HepG2 (cell line): Measurements from ENCODE around the gene POLRMT. TPM values are rescaled to one million over a fixed set of nuclear protein-coding genes. Genes with fewer than 3 reads are reported as not detected.

ENCODE experiments used
- EEA1 ChIP-seq: sonication (generic); formaldehyde crosslinking; IDR thresholded peaks from 2 replicates; pipeline ENCODE4 v1.5.1; 2020; ENCODE audit warnings: mild to moderate bottlenecking, missing genetic modification reagents, borderline replicate concordance
- NR1H2 ChIP-seq: sonication (generic); formaldehyde crosslinking; IDR thresholded peaks from 2 replicates; pipeline ENCODE4 v1.8.1; 2022; ENCODE audit warnings: low read depth, missing genetic modification reagents, borderline replicate concordance
- RELA ChIP-seq: sonication (generic); formaldehyde crosslinking; IDR thresholded peaks from 2 replicates; pipeline ENCODE4 v1.4.0; 2020; ENCODE audit warnings: missing genetic modification reagents
- TAF1 ChIP-seq: sonication (generic); formaldehyde crosslinking; IDR thresholded peaks from 2 replicates; pipeline ENCODE4 v1.4.0; 2020; ENCODE audit warnings: missing genetic modification reagents
- ZBTB7A ChIP-seq: sonication (generic); formaldehyde crosslinking; IDR thresholded peaks from 2 replicates; pipeline ENCODE4 v1.8.0; 2022; ENCODE audit warnings: mild to moderate bottlenecking, missing genetic modification reagents
- ZFP82 ChIP-seq: sonication (generic); formaldehyde crosslinking; IDR thresholded peaks from 2 replicates; pipeline ENCODE4 v1.5.1; 2020; ENCODE audit warnings: mild to moderate bottlenecking, missing genetic modification reagents, borderline replicate concordance
- ZNF546 ChIP-seq: sonication (generic); formaldehyde crosslinking; conservative IDR thresholded peaks from 2 replicates; pipeline ENCODE4 v1.8.1; 2023; ENCODE audit warnings: mild to moderate bottlenecking, missing genetic modification reagents
- ZNF564 ChIP-seq: sonication (generic); formaldehyde crosslinking; IDR thresholded peaks from 2 replicates; pipeline ENCODE4 v1.8.1; 2023; ENCODE audit warnings: mild to moderate bottlenecking, missing genetic modification reagents
- ZNF598 ChIP-seq: sonication (generic); formaldehyde crosslinking; IDR thresholded peaks from 2 replicates; pipeline ENCODE4 v1.5.1; 2020; ENCODE audit warnings: mild to moderate bottlenecking, missing genetic modification reagents, borderline replicate concordance
- ZNF782 ChIP-seq: sonication (generic); formaldehyde crosslinking; IDR thresholded peaks from 2 replicates; pipeline ENCODE4 v1.4.0; 2020; ENCODE audit warnings: missing genetic modification reagents, mild to moderate bottlenecking, borderline replicate concordance
- polyA plus RNA-seq, 8 experiments: library from polyadenylated mRNA; depleted of rRNA in 3 of 8; stranded (reverse) in 7 of 8; unstranded in 1 of 8; fragments of >200 nt; fragmentation: Illumina TruSeq in 4 of 8; extraction: Trizol in 4 of 8; gene quantifications; 2 replicates each; pipeline versions ENCODE4 v1.2.1 to v1.2.3, GENCODE V29; 2011 to 2016; ENCODE audit warnings: low read depth in 4 of 8, missing spikeins in 1 of 8, mixed read lengths in 1 of 8; ENCODE audit not compliant: insufficient read depth in 1 of 8
- total RNA-seq, 5 experiments: library from RNA; depleted of rRNA; stranded (reverse); fragments of >200 nt; fragmentation: Illumina TruSeq; extraction: Trizol; gene quantifications; 2 replicates each; pipeline ENCODE4 v1.2.3, GENCODE V29; 2016; ENCODE audit warnings: low read depth in 1 of 5
- TF ChIP-seq, protein P1 (sequence below): sonication (generic); formaldehyde crosslinking; IDR thresholded peaks from 2 replicates; pipeline ENCODE4 v1.4.0; 2020; ENCODE audit warnings: missing genetic modification reagents, borderline replicate concordance
- TF ChIP-seq, protein P2 (sequence below): IDR thresholded peaks from 2 replicates; pipeline ENCODE4 v1.6.1; 2016; ENCODE audit warnings: low read depth, missing genetic modification reagents, missing compliant biosample characterization
- TF ChIP-seq, protein P3 (sequence below): sonication (generic); formaldehyde crosslinking; IDR thresholded peaks from 2 replicates; pipeline ENCODE4 v1.4.0; 2020; ENCODE audit warnings: mild to moderate bottlenecking, missing genetic modification reagents, borderline replicate concordance
- TF ChIP-seq, protein P4 (sequence below): sonication (generic); formaldehyde crosslinking; IDR thresholded peaks from 2 replicates; pipeline ENCODE4 v1.4.0; 2020; ENCODE audit warnings: missing genetic modification reagents

Gene POLRMT
- total and polyA plus RNA-seq, 2 of the 13 experiments (the other 11 are each of a cell fraction or from before 2014, with no cell fraction given), result 78.0 to 101 TPM

DNA sequence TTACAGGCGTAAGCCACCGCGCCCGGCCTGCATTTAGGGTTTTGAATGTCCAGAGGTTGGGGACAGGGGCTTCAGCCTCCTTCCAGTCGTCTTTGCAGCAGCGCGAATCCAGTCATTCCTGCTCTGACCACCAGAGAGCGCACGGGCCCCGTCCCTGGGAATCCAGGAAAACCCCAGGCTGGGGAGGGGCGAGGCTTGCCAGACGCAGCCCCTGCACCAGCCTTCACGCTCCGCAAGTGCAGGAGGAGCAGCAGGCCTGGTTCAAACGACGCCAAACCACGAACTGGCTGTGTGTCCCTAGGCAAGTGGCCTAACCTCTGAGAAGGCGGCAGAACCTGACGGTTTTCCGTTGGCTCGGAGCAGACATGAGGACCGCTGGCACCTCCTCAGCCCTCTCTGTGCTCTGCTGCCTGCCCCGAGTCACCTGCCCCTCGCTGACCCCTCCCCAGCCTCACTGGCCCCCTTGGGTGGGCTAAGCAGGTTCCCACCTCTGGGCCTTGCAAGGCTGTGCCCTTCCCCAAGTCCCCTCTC is 31.6 kb upstream of the POLRMT start (continued):
- TF ChIP-seq, protein P1, sequence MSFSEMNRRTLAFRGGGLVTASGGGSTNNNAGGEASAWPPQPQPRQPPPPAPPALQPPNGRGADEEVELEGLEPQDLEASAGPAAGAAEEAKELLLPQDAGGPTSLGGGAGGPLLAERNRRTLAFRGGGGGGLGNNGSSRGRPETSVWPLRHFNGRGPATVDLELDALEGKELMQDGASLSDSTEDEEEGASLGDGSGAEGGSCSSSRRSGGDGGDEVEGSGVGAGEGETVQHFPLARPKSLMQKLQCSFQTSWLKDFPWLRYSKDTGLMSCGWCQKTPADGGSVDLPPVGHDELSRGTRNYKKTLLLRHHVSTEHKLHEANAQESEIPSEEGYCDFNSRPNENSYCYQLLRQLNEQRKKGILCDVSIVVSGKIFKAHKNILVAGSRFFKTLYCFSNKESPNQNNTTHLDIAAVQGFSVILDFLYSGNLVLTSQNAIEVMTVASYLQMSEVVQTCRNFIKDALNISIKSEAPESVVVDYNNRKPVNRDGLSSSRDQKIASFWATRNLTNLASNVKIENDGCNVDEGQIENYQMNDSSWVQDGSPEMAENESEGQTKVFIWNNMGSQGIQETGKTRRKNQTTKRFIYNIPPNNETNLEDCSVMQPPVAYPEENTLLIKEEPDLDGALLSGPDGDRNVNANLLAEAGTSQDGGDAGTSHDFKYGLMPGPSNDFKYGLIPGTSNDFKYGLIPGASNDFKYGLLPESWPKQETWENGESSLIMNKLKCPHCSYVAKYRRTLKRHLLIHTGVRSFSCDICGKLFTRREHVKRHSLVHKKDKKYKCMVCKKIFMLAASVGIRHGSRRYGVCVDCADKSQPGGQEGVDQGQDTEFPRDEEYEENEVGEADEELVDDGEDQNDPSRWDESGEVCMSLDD, result no peak
- TF ChIP-seq ZBTB7A (CRISPR knock-in tag) (peak; percentile 97), ZFP82 (CRISPR knock-in tag) (no peak), ZNF564 (CRISPR knock-in tag) (no peak), EEA1 (no peak; the same call in 1 of the 2 replicates), TAF1 (CRISPR knock-in tag) (no peak), NR1H2 (CRISPR knock-in tag) (no peak), ZNF782 (CRISPR knock-in tag) (no peak), ZNF546 (no peak), RELA (CRISPR knock-in tag) (peak; percentile 92; the same call in 1 of the 2 replicates), ZNF598 (CRISPR knock-in tag) (no peak)
- TF ChIP-seq, protein P2, sequence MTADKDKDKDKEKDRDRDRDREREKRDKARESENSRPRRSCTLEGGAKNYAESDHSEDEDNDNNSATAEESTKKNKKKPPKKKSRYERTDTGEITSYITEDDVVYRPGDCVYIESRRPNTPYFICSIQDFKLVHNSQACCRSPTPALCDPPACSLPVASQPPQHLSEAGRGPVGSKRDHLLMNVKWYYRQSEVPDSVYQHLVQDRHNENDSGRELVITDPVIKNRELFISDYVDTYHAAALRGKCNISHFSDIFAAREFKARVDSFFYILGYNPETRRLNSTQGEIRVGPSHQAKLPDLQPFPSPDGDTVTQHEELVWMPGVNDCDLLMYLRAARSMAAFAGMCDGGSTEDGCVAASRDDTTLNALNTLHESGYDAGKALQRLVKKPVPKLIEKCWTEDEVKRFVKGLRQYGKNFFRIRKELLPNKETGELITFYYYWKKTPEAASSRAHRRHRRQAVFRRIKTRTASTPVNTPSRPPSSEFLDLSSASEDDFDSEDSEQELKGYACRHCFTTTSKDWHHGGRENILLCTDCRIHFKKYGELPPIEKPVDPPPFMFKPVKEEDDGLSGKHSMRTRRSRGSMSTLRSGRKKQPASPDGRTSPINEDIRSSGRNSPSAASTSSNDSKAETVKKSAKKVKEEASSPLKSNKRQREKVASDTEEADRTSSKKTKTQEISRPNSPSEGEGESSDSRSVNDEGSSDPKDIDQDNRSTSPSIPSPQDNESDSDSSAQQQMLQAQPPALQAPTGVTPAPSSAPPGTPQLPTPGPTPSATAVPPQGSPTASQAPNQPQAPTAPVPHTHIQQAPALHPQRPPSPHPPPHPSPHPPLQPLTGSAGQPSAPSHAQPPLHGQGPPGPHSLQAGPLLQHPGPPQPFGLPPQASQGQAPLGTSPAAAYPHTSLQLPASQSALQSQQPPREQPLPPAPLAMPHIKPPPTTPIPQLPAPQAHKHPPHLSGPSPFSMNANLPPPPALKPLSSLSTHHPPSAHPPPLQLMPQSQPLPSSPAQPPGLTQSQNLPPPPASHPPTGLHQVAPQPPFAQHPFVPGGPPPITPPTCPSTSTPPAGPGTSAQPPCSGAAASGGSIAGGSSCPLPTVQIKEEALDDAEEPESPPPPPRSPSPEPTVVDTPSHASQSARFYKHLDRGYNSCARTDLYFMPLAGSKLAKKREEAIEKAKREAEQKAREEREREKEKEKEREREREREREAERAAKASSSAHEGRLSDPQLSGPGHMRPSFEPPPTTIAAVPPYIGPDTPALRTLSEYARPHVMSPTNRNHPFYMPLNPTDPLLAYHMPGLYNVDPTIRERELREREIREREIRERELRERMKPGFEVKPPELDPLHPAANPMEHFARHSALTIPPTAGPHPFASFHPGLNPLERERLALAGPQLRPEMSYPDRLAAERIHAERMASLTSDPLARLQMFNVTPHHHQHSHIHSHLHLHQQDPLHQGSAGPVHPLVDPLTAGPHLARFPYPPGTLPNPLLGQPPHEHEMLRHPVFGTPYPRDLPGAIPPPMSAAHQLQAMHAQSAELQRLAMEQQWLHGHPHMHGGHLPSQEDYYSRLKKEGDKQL (CRISPR knock-in tag), result no peak
- TF ChIP-seq, protein P3, sequence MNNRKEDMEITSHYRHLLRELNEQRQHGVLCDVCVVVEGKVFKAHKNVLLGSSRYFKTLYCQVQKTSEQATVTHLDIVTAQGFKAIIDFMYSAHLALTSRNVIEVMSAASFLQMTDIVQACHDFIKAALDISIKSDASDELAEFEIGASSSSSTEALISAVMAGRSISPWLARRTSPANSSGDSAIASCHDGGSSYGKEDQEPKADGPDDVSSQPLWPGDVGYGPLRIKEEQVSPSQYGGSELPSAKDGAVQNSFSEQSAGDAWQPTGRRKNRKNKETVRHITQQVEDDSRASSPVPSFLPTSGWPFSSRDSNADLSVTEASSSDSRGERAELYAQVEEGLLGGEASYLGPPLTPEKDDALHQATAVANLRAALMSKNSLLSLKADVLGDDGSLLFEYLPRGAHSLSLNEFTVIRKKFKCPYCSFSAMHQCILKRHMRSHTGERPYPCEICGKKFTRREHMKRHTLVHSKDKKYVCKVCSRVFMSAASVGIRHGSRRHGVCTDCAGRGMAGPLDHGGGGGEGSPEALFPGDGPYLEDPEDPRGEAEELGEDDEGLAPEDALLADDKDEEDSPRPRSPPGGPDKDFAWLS (CRISPR knock-in tag), result no peak
- TF ChIP-seq, protein P4, sequence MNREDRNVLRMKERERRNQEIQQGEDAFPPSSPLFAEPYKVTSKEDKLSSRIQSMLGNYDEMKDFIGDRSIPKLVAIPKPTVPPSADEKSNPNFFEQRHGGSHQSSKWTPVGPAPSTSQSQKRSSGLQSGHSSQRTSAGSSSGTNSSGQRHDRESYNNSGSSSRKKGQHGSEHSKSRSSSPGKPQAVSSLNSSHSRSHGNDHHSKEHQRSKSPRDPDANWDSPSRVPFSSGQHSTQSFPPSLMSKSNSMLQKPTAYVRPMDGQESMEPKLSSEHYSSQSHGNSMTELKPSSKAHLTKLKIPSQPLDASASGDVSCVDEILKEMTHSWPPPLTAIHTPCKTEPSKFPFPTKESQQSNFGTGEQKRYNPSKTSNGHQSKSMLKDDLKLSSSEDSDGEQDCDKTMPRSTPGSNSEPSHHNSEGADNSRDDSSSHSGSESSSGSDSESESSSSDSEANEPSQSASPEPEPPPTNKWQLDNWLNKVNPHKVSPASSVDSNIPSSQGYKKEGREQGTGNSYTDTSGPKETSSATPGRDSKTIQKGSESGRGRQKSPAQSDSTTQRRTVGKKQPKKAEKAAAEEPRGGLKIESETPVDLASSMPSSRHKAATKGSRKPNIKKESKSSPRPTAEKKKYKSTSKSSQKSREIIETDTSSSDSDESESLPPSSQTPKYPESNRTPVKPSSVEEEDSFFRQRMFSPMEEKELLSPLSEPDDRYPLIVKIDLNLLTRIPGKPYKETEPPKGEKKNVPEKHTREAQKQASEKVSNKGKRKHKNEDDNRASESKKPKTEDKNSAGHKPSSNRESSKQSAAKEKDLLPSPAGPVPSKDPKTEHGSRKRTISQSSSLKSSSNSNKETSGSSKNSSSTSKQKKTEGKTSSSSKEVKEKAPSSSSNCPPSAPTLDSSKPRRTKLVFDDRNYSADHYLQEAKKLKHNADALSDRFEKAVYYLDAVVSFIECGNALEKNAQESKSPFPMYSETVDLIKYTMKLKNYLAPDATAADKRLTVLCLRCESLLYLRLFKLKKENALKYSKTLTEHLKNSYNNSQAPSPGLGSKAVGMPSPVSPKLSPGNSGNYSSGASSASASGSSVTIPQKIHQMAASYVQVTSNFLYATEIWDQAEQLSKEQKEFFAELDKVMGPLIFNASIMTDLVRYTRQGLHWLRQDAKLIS (CRISPR knock-in tag), result no peak
